Mesothelial cell of epicardium (in vitro differentiated cells): ENCODE data around the gene GPC6. TPM values are rescaled to one million over a fixed set of nuclear protein-coding genes. Genes with fewer than 3 reads are reported as not detected.

Experiments used
- DNase-seq, 2 experiments: peaks; one replicate each; pipeline ENCODE4 v3.0.0; 2021; ENCODE audit warnings: low spot score in 2 of 2; ENCODE audit not compliant: unreplicated experiment in 2 of 2
- H3K27ac Mint-ChIP-seq: 2 replicates; pipeline ENCODE4 v1.8.0; 2021; ENCODE audit warnings: mixed read lengths
- H3K27me3 Mint-ChIP-seq: 2 replicates; pipeline ENCODE4 v1.8.0; 2021; ENCODE audit warnings: low read depth, mixed read lengths
- H3K36me3 Mint-ChIP-seq: 2 replicates; pipeline ENCODE4 v1.8.0; 2021; ENCODE audit warnings: mixed read lengths
- H3K4me1 Mint-ChIP-seq: 2 replicates; pipeline ENCODE4 v1.8.0; 2021; ENCODE audit warnings: mixed read lengths
- H3K4me3 Mint-ChIP-seq: 2 replicates; pipeline ENCODE4 v1.8.0; 2021; ENCODE audit warnings: mild to moderate bottlenecking, moderate library complexity, mixed read lengths
- H3K9me3 Mint-ChIP-seq: 2 replicates; pipeline ENCODE4 v1.8.0; 2021; ENCODE audit warnings: mixed read lengths
- total RNA-seq: library from RNA; stranded (reverse); gene quantifications from 3 replicates; pipeline ENCODE4 v1.2.1, GENCODE V29; 2021
- TF ChIP-seq, protein P1 (sequence below): fragments of 200-600 bp; sonication (generic); IDR thresholded peaks from one replicate; pipeline ENCODE4 v1.5.0; 2021; ENCODE audit warnings: antibody characterized with exemption; ENCODE audit not compliant: unreplicated experiment

Gene GPC6
- total RNA-seq, 1 donor from 2014 or later, result 112 TPM

- Mint-ChIP-seq H3K4me1 (no peaks in the 10 kb centered on the region), H3K9me3 (peaks cover 7% of the 10 kb centered on the region), H3K4me3 (no peak overlapping the region), H3K27ac (no peak overlapping the region), H3K36me3 (peaks cover 5% of the 10 kb centered on the region), H3K27me3 (no peaks in the 10 kb centered on the region)
- TF ChIP-seq, protein P1, sequence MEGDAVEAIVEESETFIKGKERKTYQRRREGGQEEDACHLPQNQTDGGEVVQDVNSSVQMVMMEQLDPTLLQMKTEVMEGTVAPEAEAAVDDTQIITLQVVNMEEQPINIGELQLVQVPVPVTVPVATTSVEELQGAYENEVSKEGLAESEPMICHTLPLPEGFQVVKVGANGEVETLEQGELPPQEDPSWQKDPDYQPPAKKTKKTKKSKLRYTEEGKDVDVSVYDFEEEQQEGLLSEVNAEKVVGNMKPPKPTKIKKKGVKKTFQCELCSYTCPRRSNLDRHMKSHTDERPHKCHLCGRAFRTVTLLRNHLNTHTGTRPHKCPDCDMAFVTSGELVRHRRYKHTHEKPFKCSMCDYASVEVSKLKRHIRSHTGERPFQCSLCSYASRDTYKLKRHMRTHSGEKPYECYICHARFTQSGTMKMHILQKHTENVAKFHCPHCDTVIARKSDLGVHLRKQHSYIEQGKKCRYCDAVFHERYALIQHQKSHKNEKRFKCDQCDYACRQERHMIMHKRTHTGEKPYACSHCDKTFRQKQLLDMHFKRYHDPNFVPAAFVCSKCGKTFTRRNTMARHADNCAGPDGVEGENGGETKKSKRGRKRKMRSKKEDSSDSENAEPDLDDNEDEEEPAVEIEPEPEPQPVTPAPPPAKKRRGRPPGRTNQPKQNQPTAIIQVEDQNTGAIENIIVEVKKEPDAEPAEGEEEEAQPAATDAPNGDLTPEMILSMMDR, result no peak
- no peak for DNase-seq
Measured at GRCh38 chr13:94270556-94270955, 1043.9 kb downstream of the GPC6 start.

- peaks cover 18% of the 10 kb centered on the region for H3K9me3 Mint-ChIP-seq
- peaks cover 13% of the 10 kb centered on the region for H3K36me3 Mint-ChIP-seq
- no peak for DNase-seq
- no peaks in the 10 kb centered on the region for H3K4me1 Mint-ChIP-seq
- H3K27ac Mint-ChIP-seq, result no peak overlapping the region
- H3K27me3 Mint-ChIP-seq, result no peaks in the 10 kb centered on the region
- H3K4me3 Mint-ChIP-seq, result no peak overlapping the region
- TF ChIP-seq, protein P1, result no peak
Measured at GRCh38 chr13:94272038-94272437, 1045.4 kb downstream of the GPC6 start.

DNA sequence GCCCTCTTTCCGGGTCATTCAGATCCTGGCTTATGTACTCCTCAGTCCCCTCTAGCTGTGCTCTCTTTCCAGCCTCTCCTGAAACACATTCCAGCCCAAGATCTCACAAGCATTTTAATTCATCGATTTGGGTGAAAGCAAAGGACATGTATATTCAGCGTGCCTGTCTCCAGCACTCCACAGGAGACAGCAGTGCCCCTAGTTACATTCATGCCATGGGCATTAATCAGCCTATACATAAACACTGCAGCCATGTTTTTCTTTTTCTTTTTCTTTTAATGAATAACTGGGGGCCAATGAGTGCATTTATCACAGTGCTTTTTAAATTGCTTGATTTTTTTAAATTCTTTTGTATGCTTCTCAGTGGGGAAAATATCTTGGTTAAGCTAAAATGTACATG is 1053.7 kb downstream of the GPC6 start:
- Mint-ChIP-seq H3K9me3 (peaks cover 36% of the 10 kb centered on the region), H3K4me1 (no peaks in the 10 kb centered on the region), H3K27ac (no peak overlapping the region), H3K4me3 (no peak overlapping the region), H3K36me3 (peaks cover 18% of the 10 kb centered on the region), H3K27me3 (no peaks in the 10 kb centered on the region)
- no peak for DNase-seq
- TF ChIP-seq, protein P1, result no peak

DNA sequence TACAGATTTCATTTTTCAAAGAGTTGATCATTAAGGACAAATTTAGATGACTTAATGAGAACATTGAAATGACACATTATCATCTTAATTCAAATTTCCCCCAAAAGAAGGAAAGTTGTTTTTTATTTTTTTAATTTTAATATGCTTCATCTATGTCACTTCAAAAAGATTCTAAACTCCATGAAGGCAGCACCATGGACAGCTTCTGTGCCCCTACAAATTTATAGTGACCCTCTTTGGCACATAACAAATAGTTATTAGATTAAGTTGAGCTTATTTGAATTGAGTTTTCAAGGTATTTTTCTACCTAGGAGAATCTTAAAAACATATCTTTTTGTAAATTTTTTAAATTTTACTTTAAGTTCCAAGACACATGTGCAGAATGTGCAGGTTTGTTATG is 1054.2 kb downstream of the GPC6 start:
- Mint-ChIP-seq H3K4me3 (no peak overlapping the region), H3K36me3 (peaks cover 18% of the 10 kb centered on the region), H3K9me3 (peaks cover 35% of the 10 kb centered on the region), H3K27ac (no peak overlapping the region), H3K4me1 (no peaks in the 10 kb centered on the region), H3K27me3 (no peaks in the 10 kb centered on the region)
- TF ChIP-seq, protein P1, result no peak
- no peak for DNase-seq

GRCh38 chr13:94286581-94286980 is 1060.0 kb downstream of the GPC6 start:
- no peak for DNase-seq
- Mint-ChIP-seq H3K4me1 (no peaks in the 10 kb centered on the region), H3K9me3 (peaks cover 3% of the 10 kb centered on the region), H3K27ac (no peak overlapping the region), H3K4me3 (no peak overlapping the region), H3K27me3 (no peaks in the 10 kb centered on the region), H3K36me3 (peaks cover 17% of the 10 kb centered on the region)
- TF ChIP-seq, protein P1, result no peak

- no peak for DNase-seq
- Mint-ChIP-seq H3K36me3 (peaks cover 17% of the 10 kb centered on the region), H3K27ac (no peak overlapping the region), H3K9me3 (peaks cover 3% of the 10 kb centered on the region), H3K4me1 (no peaks in the 10 kb centered on the region), H3K4me3 (no peak overlapping the region), H3K27me3 (no peaks in the 10 kb centered on the region)
- TF ChIP-seq, protein P1, result no peak
Measured at GRCh38 chr13:94291631-94292322, 1065.2 kb downstream of the GPC6 start.
